ENCODE results near the gene HS1BP3.

DNA sequence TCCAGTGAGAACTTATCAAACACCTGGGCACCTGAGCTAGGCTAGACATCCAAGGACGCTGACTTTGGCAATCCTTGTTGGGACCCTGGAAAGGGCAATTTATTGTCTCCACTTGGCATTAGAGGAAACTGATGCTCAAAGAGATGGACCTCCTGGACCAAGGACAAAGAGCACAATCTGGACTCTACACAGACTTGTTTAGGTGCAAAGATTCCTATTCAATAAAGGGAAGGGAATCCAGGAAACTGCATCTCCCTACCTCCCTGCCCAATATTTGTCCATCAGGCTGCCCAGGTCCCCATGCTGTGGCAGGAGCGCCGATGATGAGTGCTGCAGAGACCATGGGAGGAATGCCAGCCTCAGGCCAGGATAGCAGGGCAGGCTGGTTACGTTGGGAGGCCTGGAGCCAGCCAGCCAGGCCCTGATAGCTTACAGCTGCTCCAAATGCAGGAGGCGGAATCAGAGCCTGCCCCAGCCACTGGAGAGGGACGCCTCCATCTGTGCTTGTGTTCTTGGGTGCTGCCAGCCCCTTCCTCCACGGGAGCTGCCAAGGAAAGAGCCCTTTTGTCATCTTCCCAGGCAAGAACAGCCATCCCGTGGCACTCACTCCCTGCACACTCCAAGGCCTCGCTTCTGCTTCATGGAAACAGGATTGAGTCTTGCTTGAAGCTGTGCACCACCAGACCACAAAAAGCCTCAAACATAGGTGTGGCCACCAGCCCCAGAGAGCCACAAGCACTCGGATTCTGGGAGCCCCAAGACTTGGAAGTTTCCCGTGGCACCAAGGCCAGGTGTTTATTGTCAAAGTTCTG, 60.0 kb downstream of the HS1BP3 start:
- TF ChIP-seq EZH2phosphoT487 (conservative IDR thresholded peaks at IDR 0.05; ENCODE audit: low read length), result no peak
- TF ChIP-seq CTCF (IDR thresholded peaks at IDR 0.05; ENCODE audit: insufficient read depth, low read length, poor library complexity, severe bottlenecking), result no peak
